HFFc6 (cell line): Measurements from ENCODE around the gene TACR1. TPM values are rescaled to one million over a fixed set of nuclear protein-coding genes. Genes with fewer than 3 reads are reported as not detected.
A peak's percentile ranks its signal among the peaks of the same experiment; 100 is the strongest.

Experiments
- DNase-seq: peaks from one replicate; pipeline ENCODE4 v3.0.0-alpha.2; 2018
- H3K27ac Mint-ChIP-seq: 2 replicates; pipeline ENCODE4 v1.8.0; 2020; ENCODE audit warnings: mild to moderate bottlenecking, mixed read lengths
- H3K27me3 Mint-ChIP-seq: 2 replicates; pipeline ENCODE4 v1.8.0; 2021; ENCODE audit warnings: mild to moderate bottlenecking, moderate library complexity, mixed read lengths; ENCODE audit not compliant: insufficient read depth
- H3K36me3 Mint-ChIP-seq: 2 replicates; pipeline ENCODE4 v1.8.0; 2021; ENCODE audit warnings: low read depth, mixed read lengths
- H3K4me1 Mint-ChIP-seq: 2 replicates; pipeline ENCODE4 v1.8.0; 2020; ENCODE audit warnings: low read depth, mixed read lengths
- H3K4me3 Mint-ChIP-seq: 2 replicates; pipeline ENCODE4 v1.8.0; 2020; ENCODE audit warnings: mild to moderate bottlenecking, moderate library complexity, mixed read lengths
- H3K9me3 Mint-ChIP-seq: 2 replicates; pipeline ENCODE4 v1.8.0; 2020; ENCODE audit warnings: mild to moderate bottlenecking, mixed read lengths
- total RNA-seq, 6 experiments: library from RNA; stranded (reverse); fragmentation: NEBNext Ultra II Directional; extraction: Animal tissue kit (Norgen Biotek cat#: 25700); gene quantifications; 2 replicates in 1 of 6; 3 replicates in 5 of 6; pipeline ENCODE4 v1.2.3, GENCODE V29; 2021
- TF ChIP-seq, protein P1 (sequence below): fragments of 200-600 bp; sonication (generic); IDR thresholded peaks from 2 replicates; pipeline ENCODE4 v1.5.0; 2021; ENCODE audit warnings: antibody characterized with exemption, mild to moderate bottlenecking

The TACR1 gene
- total RNA-seq, 6 experiments from 2014 or later = 0.10 to 0.18 (median 0.17) TPM; not detected in 1

DNA sequence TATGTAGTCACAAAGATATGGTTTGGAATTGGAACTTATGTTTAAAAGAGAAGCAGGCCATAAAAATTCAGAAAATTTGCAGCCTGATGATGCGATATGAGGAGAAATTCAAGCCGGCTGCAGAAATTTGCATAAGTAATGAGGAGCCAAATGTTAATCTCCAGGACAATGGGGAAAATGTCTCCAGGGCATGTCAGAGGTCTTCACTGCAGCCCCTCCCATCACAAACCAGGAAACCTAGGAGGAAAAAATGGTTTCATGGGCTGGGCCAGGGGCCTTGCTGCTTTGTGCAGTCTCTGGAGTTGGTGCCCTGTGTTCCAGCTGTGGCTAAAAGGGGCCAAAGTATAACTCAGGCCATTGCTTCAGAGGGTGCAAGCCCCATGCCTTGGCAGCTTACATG, 28.4 kb downstream of the TACR1 start:
- no peaks in the 10 kb centered on the region for H3K36me3 Mint-ChIP-seq
- H3K4me3 Mint-ChIP-seq = no peak overlapping the region
- no peaks in the 10 kb centered on the region for H3K9me3 Mint-ChIP-seq
- DNase-seq = no peak
- H3K27me3 Mint-ChIP-seq = peaks cover 11% of the 10 kb centered on the region
- H3K4me1 Mint-ChIP-seq = no peaks in the 10 kb centered on the region
- TF ChIP-seq, protein P1, sequence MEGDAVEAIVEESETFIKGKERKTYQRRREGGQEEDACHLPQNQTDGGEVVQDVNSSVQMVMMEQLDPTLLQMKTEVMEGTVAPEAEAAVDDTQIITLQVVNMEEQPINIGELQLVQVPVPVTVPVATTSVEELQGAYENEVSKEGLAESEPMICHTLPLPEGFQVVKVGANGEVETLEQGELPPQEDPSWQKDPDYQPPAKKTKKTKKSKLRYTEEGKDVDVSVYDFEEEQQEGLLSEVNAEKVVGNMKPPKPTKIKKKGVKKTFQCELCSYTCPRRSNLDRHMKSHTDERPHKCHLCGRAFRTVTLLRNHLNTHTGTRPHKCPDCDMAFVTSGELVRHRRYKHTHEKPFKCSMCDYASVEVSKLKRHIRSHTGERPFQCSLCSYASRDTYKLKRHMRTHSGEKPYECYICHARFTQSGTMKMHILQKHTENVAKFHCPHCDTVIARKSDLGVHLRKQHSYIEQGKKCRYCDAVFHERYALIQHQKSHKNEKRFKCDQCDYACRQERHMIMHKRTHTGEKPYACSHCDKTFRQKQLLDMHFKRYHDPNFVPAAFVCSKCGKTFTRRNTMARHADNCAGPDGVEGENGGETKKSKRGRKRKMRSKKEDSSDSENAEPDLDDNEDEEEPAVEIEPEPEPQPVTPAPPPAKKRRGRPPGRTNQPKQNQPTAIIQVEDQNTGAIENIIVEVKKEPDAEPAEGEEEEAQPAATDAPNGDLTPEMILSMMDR = no peak
- no peak overlapping the region for H3K27ac Mint-ChIP-seq

DNA sequence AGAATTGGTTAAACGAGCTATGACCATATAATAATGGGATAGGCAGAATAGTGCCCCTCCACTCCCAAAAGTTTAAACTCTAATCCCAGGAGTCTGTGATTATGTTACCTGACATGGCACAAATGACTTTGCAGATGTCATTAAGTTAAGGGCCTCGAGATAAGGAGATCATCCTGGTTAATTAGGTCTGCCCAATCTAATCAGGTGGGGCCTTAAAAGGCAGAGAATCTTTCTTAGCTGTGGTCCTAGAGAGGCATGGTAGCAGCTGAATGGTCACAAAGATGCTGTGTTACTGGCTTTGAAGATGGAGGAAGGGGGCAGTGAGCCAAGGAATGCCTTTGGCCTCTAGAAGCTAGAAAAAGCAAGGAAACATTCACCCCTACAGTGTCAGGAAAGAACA, 31.1 kb downstream of the TACR1 start:
- Mint-ChIP-seq H3K9me3 (no peaks in the 10 kb centered on the region), H3K27ac (no peak overlapping the region), H3K27me3 (peaks cover 12% of the 10 kb centered on the region), H3K36me3 (no peaks in the 10 kb centered on the region), H3K4me3 (no peak overlapping the region), H3K4me1 (no peaks in the 10 kb centered on the region)
- no peak for DNase-seq
- TF ChIP-seq, protein P1 = no peak

DNA sequence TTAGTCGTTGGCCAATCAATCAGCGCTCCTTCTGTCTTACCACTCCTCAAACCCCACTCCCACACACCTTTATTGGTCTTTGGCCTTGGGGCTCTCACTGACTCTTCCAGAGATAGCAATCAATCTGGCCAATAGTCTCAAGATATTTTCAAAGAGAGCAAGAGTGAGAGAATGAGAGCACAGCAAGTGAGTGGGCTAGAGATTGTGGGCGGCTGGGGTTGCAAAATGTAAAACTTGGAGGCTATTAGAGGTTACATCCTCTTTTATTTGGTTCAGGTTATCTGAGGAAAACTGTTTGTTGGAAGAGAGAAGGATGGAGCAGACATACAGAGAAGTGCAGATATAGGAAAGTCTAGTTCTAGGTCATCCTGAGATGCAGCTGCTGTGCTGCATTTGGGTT, 32.8 kb downstream of the TACR1 start:
- TF ChIP-seq, protein P1 = no peak
- no peak for DNase-seq
- Mint-ChIP-seq H3K9me3 (no peaks in the 10 kb centered on the region), H3K4me1 (no peaks in the 10 kb centered on the region), H3K27ac (no peak overlapping the region), H3K36me3 (no peaks in the 10 kb centered on the region), H3K4me3 (no peak overlapping the region), H3K27me3 (peaks cover 12% of the 10 kb centered on the region)

DNA sequence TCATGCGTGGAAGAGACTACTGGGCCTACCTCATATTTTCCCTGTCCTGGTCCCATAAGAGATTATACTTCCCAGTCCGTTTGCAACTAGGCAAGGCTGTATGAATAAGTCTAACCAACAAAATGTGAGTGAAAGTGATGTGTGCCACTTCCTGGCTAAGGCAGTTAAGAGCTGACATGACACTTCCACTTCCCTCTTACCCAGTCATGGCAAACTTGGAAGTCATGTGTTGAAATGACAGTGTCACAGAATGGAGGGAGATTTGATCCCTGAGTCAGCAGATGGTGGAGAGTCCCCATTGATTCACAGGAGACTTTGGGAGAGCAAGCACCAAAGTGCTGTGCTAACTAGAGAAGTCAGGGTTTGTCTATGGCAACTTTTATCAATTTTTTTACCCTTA, 36.4 kb downstream of the TACR1 start:
- DNase-seq = no peak
- H3K27me3 Mint-ChIP-seq = peaks cover 3% of the 10 kb centered on the region; the same call in 1 of the 2 replicates
- H3K4me1 Mint-ChIP-seq = no peaks in the 10 kb centered on the region
- H3K27ac Mint-ChIP-seq = no peak overlapping the region
- no peak overlapping the region for H3K4me3 Mint-ChIP-seq
- H3K9me3 Mint-ChIP-seq = no peaks in the 10 kb centered on the region
- TF ChIP-seq, protein P1 = no peak
- H3K36me3 Mint-ChIP-seq = no peaks in the 10 kb centered on the region

DNA sequence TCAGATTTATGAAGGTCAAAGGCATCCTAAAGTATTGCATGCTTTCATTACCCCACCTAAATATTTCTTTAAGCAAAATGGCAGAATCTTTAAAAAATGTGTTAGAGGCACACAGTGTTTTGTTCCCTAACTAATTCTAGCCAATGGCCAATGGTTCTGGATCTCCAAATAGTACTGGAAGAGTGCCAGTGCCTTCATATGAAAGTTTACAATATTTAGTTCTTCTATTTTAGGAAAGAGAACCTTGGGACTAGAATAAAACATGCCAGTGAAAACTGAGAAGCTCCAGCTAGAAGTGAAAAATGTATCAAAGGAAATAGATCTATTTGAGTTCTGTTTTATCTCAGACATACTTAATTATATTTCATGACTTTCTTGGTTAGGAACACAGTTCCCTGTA, 37.1 kb downstream of the TACR1 start:
- Mint-ChIP-seq H3K9me3 (no peaks in the 10 kb centered on the region), H3K27me3 (peaks cover 3% of the 10 kb centered on the region; the same call in 1 of the 2 replicates), H3K36me3 (no peaks in the 10 kb centered on the region), H3K27ac (no peak overlapping the region), H3K4me1 (no peaks in the 10 kb centered on the region), H3K4me3 (no peak overlapping the region)
- TF ChIP-seq, protein P1 = no peak
- no peak for DNase-seq

DNA sequence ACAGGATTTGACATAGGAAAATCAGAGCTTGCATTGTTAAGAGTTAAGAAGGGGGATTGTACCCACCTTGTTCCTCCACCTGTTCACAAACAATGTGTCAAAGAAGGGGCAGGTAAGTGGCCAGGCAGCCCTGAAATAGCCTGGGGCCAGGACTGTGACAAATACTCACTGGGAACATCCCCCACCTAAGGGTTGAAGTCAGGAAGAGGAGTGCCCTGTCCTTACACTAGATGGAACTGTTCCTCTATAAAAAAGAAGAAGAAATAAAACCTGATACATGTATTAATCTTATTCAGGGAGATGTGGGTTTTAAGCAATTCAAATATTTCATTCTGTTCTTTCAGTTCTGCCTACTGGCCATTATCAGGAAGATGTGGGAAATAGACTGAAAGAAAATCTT, 41.9 kb downstream of the TACR1 start:
- Mint-ChIP-seq H3K4me1 (peaks cover 12% of the 10 kb centered on the region), H3K36me3 (no peaks in the 10 kb centered on the region), H3K4me3 (no peak overlapping the region), H3K27ac (no peak overlapping the region), H3K9me3 (no peaks in the 10 kb centered on the region), H3K27me3 (no peaks in the 10 kb centered on the region)
- TF ChIP-seq, protein P1 = peak; percentile 66
- DNase-seq = no peak
